GM23338 (cell line): ENCODE data around the gene PTPRQ. TPM values are rescaled to one million over a fixed set of nuclear protein-coding genes. Genes with fewer than 3 reads are reported as not detected.

Experiments used
- ATAC-seq: fragments of 200-7000 bp; cut with Tn5 transposase; 3 replicates; pipeline ENCODE4 v1.9.1; 2020
- DNase-seq: peaks from one replicate; pipeline ENCODE4 v3.0.0-alpha.2; 2015; ENCODE audit warnings: low spot score
- H2AFZ ChIP-seq: fragments of 200-600 bp; sonication (generic); 2 replicates; pipeline ENCODE4 v1.8.0; 2016; ENCODE audit warnings: antibody characterized with exemption, mild to moderate bottlenecking, moderate library complexity
- H3F3A ChIP-seq: fragments of 200-600 bp; sonication (generic); replicated peaks from 2 replicates; pipeline ENCODE4 v1.8.0; 2017; ENCODE audit warnings: antibody characterized with exemption, mixed run types, low read depth
- H3K27ac ChIP-seq: fragments of 200-600 bp; sonication (generic); 2 replicates; pipeline ENCODE4 v1.6.1; 2016; ENCODE audit warnings: low read depth
- H3K27me3 ChIP-seq: fragments of 200-600 bp; sonication (generic); 2 replicates; pipeline ENCODE4 v1.8.0; 2016; ENCODE audit warnings: mild to moderate bottlenecking, mixed run types, moderate library complexity; ENCODE audit not compliant: insufficient read depth
- H3K36me3 ChIP-seq: fragments of 200-600 bp; sonication (generic); 2 replicates; pipeline ENCODE4 v1.8.0; 2016; ENCODE audit warnings: mild to moderate bottlenecking; ENCODE audit not compliant: insufficient read depth
- H3K4me1 ChIP-seq: fragments of 200-600 bp; sonication (generic); 2 replicates; pipeline ENCODE4 v1.8.0; 2016; ENCODE audit warnings: mild to moderate bottlenecking, moderate library complexity; ENCODE audit not compliant: insufficient read depth
- H3K4me2 ChIP-seq: fragments of 200-600 bp; sonication (generic); 2 replicates; pipeline ENCODE4 v1.7.1; 2017; ENCODE audit warnings: mixed run types
- H3K4me3 ChIP-seq: fragments of 200-600 bp; sonication (generic); 2 replicates; pipeline ENCODE4 v1.6.1; 2016; ENCODE audit warnings: mixed run types
- H3K79me2 ChIP-seq: fragments of 200-600 bp; sonication (generic); replicated peaks from 2 replicates; pipeline ENCODE4 v1.8.0; 2017; ENCODE audit warnings: mild to moderate bottlenecking; ENCODE audit not compliant: insufficient read depth
- H3K9me2 ChIP-seq: fragments of 200-600 bp; sonication (generic); 2 replicates; pipeline ENCODE4 v1.8.0; 2017; ENCODE audit not compliant: insufficient read depth
- H4K20me1 ChIP-seq: fragments of 200-600 bp; sonication (generic); replicated peaks from 2 replicates; pipeline ENCODE4 v1.8.0; 2017; ENCODE audit warnings: mild to moderate bottlenecking; ENCODE audit not compliant: insufficient read depth
- H3K27ac Mint-ChIP-seq: 2 replicates; pipeline ENCODE4 v1.8.0; 2020; ENCODE audit warnings: inconsistent platforms, mild to moderate bottlenecking, moderate library complexity, mixed read lengths
- H3K27me3 Mint-ChIP-seq: 3 replicates; pipeline ENCODE4 v1.8.0; 2022; ENCODE audit warnings: low read depth, mild to moderate bottlenecking, moderate library complexity, mixed read lengths, inconsistent platforms; ENCODE audit not compliant: insufficient read depth, poor library complexity
- H3K36me3 Mint-ChIP-seq: 3 replicates; pipeline ENCODE4 v1.8.0; 2021; ENCODE audit warnings: low read depth, mild to moderate bottlenecking, inconsistent platforms, moderate library complexity, mixed read lengths
- H3K4me1 Mint-ChIP-seq: 3 replicates; pipeline ENCODE4 v1.8.0; 2020; ENCODE audit warnings: mild to moderate bottlenecking, inconsistent platforms, mixed read lengths
- H3K4me3 Mint-ChIP-seq: 3 replicates; pipeline ENCODE4 v1.8.0; 2021; ENCODE audit warnings: moderate library complexity, mild to moderate bottlenecking, inconsistent platforms, mixed read lengths
- H3K9me3 Mint-ChIP-seq: 3 replicates; pipeline ENCODE4 v1.8.0; 2020; ENCODE audit warnings: moderate library complexity, mild to moderate bottlenecking, inconsistent platforms, mixed read lengths
- CREB1 ChIP-seq: fragments of 250-450 bp; sonication (Bioruptor Pico); IDR thresholded peaks from 2 replicates; pipeline ENCODE4 v1.5.0; 2020; ENCODE audit warnings: low read depth, mild to moderate bottlenecking, moderate library complexity
- EZH2phosphoT487 ChIP-seq: fragments of 200-600 bp; sonication (generic); IDR thresholded peaks from one replicate; pipeline ENCODE4 v1.8.1; 2018; ENCODE audit warnings: antibody characterized with exemption; ENCODE audit not compliant: unreplicated experiment
- JUNB ChIP-seq: IDR thresholded peaks from one replicate; pipeline ENCODE4 v1.6.1; 2016; ENCODE audit warnings: antibody characterized with exemption; ENCODE audit not compliant: unreplicated experiment
- NANOG ChIP-seq: IDR thresholded peaks from 2 replicates; pipeline ENCODE4 v1.6.1; 2016; ENCODE audit warnings: antibody characterized with exemption, borderline replicate concordance
- REST ChIP-seq: IDR thresholded peaks from one replicate; pipeline ENCODE4 v1.6.1; 2018; ENCODE audit warnings: antibody characterized with exemption; ENCODE audit not compliant: unreplicated experiment
- STAT1 ChIP-seq: IDR thresholded peaks from one replicate; pipeline ENCODE4 v1.6.1; 2016; ENCODE audit warnings: antibody characterized with exemption; ENCODE audit not compliant: unreplicated experiment
- ZNF114 ChIP-seq: fragments of 250-450 bp; sonication (Bioruptor Pico); IDR thresholded peaks from 2 replicates; pipeline ENCODE4 v1.5.0; 2020; ENCODE audit warnings: mild to moderate bottlenecking, moderate library complexity
- ZNF462 ChIP-seq: fragments of 250-450 bp; sonication (Bioruptor Pico); IDR thresholded peaks from 2 replicates; pipeline ENCODE4 v1.5.0; 2020; ENCODE audit warnings: mild to moderate bottlenecking, moderate library complexity
- polyA plus RNA-seq: library from polyadenylated mRNA; unstranded; fragments of >200 nt; fragmentation: Nextera tagmentation; extraction: Ambion mirVana; gene quantifications from 2 replicates; pipeline ENCODE4 v1.2.1, GENCODE V29; 2016
- total RNA-seq: library from RNA; depleted of rRNA; stranded (reverse); fragments of >200 nt; shearing (Covaris generic); gene quantifications from 2 replicates; pipeline ENCODE4 v1.2.3, GENCODE V29; 2014

PTPRQ gene
- total and polyA plus RNA-seq, 2 experiments from 2014 or later, result not detected

- peak overlapping the region; percentile 15; the same call in 1 of the 2 replicates for H2AFZ ChIP-seq
- H3K4me2 ChIP-seq, result no peak overlapping the region
- peaks cover 7% of the 10 kb centered on the region; the same call in 2 of the 3 replicates for H3K9me3 Mint-ChIP-seq
- no peaks in the 10 kb centered on the region for H4K20me1 ChIP-seq
- H3F3A ChIP-seq, result no peaks in the 10 kb centered on the region
- H3K4me1 Mint-ChIP-seq, result no peaks in the 10 kb centered on the region; the same call in 2 of the 3 replicates
- no peaks in the 10 kb centered on the region for H3K27me3 Mint-ChIP-seq
- H3K4me3 Mint-ChIP-seq, result no peak overlapping the region
- no peaks in the 10 kb centered on the region for H3K9me2 ChIP-seq
- DNase-seq, result peak; percentile 24
- H3K4me3 ChIP-seq, result no peak overlapping the region
- no peaks in the 10 kb centered on the region for H3K79me2 ChIP-seq
- 0 out of 3 replicates have a peak, but pooled peaks cover 4% of the 10 kb centered on the region for H3K36me3 Mint-ChIP-seq
- peak; percentile 47 for ATAC-seq
- H3K27me3 ChIP-seq, result no peaks in the 10 kb centered on the region
- H3K4me1 ChIP-seq, result no peaks in the 10 kb centered on the region
- H3K27ac ChIP-seq, result no peak overlapping the region
- no peak for TF ChIP-seq JUNB
- no peak for TF ChIP-seq ZNF114 (CRISPR knock-in tag)
- TF ChIP-seq EZH2phosphoT487, result no peak
- TF ChIP-seq ZNF462 (CRISPR knock-in tag), result no peak
- no peak for TF ChIP-seq CREB1 (CRISPR knock-in tag)
- TF ChIP-seq STAT1, result no peak
- no peak for TF ChIP-seq NANOG
- no peak for TF ChIP-seq REST
- H3K36me3 ChIP-seq, result no peaks in the 10 kb centered on the region
- no peak overlapping the region for H3K27ac Mint-ChIP-seq
These were observed 69.2 kb downstream of the PTPRQ start for GRCh38 chr12:80513211-80513610.
